ENCODE data around the gene XRCC3.

DNA sequence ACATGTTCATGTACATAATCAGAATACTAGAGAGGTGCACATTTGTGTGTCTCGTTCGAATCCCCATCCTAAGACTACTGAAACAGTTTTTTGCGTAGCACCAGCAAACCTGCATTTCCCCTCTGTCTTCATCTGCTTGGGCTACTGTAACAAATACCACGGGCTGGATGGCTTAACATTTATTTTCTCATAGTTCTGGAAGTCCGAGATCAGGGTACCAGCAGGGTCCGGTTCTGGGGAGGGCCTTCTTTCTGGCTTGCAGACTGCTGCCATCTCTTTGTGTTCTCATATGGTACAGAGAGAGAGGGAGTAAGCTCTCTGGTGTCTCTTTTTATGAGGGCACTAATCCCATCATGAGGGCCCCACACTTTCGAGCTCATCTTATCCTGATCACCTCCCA lies 55.6 kb downstream of the XRCC3 start:
- TF ChIP-seq FOXM1 (IDR thresholded peaks at IDR 0.05; ENCODE audit: borderline replicate concordance) (no peak), LEF1 (IDR thresholded peaks at IDR 0.05; ENCODE audit: borderline replicate concordance) (no peak), TARDBP (IDR thresholded peaks at IDR 0.05) (no peak), L3MBTL2 (conservative IDR thresholded peaks at IDR 0.05) (no peak), ARNT (IDR thresholded peaks at IDR 0.05) (no peak), SUZ12 (IDR thresholded peaks at IDR 0.05) (no peak), CTBP1 (IDR thresholded peaks at IDR 0.05; ENCODE audit: borderline replicate concordance) (no peak), PKNOX1 (IDR thresholded peaks at IDR 0.05) (no peak)
